Measurements from ENCODE around the gene CIROP. TPM values are rescaled to one million over a fixed set of nuclear protein-coding genes. Genes with fewer than 3 reads are reported as not detected.

Gene CIROP
- total and polyA plus RNA-seq, 7 donors = 0.27 TPM; not detected in 6

GRCh38 chr14:23139874-23140273 is 35.1 kb upstream of the CIROP start:
- intact Hi-C loops (cut with DNase I) = no loop called here
- Histone ChIP-seq H3K27ac (peak overlapping the region in 2 of 4 donors; percentile 65 to 76), H3K27me3 (no peaks in the 10 kb centered on the region), H3K9me3 (no peaks in the 10 kb centered on the region), H3K4me1 (peaks cover 0 to 62% (median 42%) of the 10 kb centered on the region in 4 donors), H3K36me3 (no peaks in the 10 kb centered on the region), H3K4me3 (no peak overlapping the region)
- TF ChIP-seq POLR2A (IDR thresholded peaks at IDR 0.05) (no peak), CTCF (IDR thresholded peaks at IDR 0.05) (no peak), POLR2AphosphoS5 (IDR thresholded peaks at IDR 0.05) (no peak), EP300 (IDR thresholded peaks at IDR 0.05) (no peak)
- DNase-seq = no peak
- whole genome bisulfite sequencing, 2 donors = 93 to 95% methylated on average over 2 of the region's 2 CpGs

- TF ChIP-seq EP300 (IDR thresholded peaks at IDR 0.05) (no peak), POLR2AphosphoS5 (IDR thresholded peaks at IDR 0.05) (no peak), CTCF (IDR thresholded peaks at IDR 0.05) (no peak), POLR2A (IDR thresholded peaks at IDR 0.05) (no peak)
- DNase-seq = no peak
- 86 to 89% methylated on average over 6 of the region's 6 CpGs for WGBS, 2 donors
- Histone ChIP-seq H3K4me3 (no peak overlapping the region), H3K27me3 (no peaks in the 10 kb centered on the region), H3K36me3 (no peaks in the 10 kb centered on the region), H3K27ac (peak overlapping the region in 1 of 4 donors; percentile 30), H3K9me3 (no peaks in the 10 kb centered on the region), H3K4me1 (peaks cover 0 to 47% (median 36%) of the 10 kb centered on the region in 4 donors)
- intact Hi-C loops (cut with DNase I) = no loop called here
Observed at GRCh38 chr14:23137813-23138535, 33.2 kb upstream of the CIROP start.

GRCh38 chr14:23137192-23137812 is 32.5 kb upstream of the CIROP start:
- TF ChIP-seq EP300 (IDR thresholded peaks at IDR 0.05) (no peak), POLR2A (IDR thresholded peaks at IDR 0.05) (no peak), CTCF (IDR thresholded peaks at IDR 0.05) (no peak), POLR2AphosphoS5 (IDR thresholded peaks at IDR 0.05) (no peak)
- peaks cover 0 to 40% (median 30%) of the 10 kb centered on the region in 4 donors for H3K4me1 ChIP-seq
- H3K27me3 ChIP-seq = no peaks in the 10 kb centered on the region
- H3K36me3 ChIP-seq = no peaks in the 10 kb centered on the region
- no peak for DNase-seq
- intact Hi-C loops (cut with DNase I) = no loop called here
- no peak overlapping the region for H3K4me3 ChIP-seq
- 89 to 90% methylated on average over 11 of the region's 11 CpGs for WGBS, 2 donors
- no peaks in the 10 kb centered on the region for H3K9me3 ChIP-seq
- H3K27ac ChIP-seq = peak overlapping the region in 1 of 4 donors; percentile 17

GRCh38 chr14:23136566-23137133 is 31.9 kb upstream of the CIROP start:
- no peaks in the 10 kb centered on the region for H3K27me3 ChIP-seq
- TF ChIP-seq CTCF (IDR thresholded peaks at IDR 0.05) = no peak
- TF ChIP-seq POLR2A (IDR thresholded peaks at IDR 0.05) = no peak
- no peak for TF ChIP-seq POLR2AphosphoS5 (IDR thresholded peaks at IDR 0.05)
- no peak for TF ChIP-seq EP300 (IDR thresholded peaks at IDR 0.05)
- no peak overlapping the region for H3K4me3 ChIP-seq
- no peak for DNase-seq
- no peaks in the 10 kb centered on the region for H3K36me3 ChIP-seq
- no peak overlapping the region for H3K27ac ChIP-seq
- 89 to 93% methylated on average over 16 of the region's 16 CpGs for WGBS, 2 donors
- H3K4me1 ChIP-seq = peaks cover 0 to 33% (median 23%) of the 10 kb centered on the region in 4 donors
- H3K9me3 ChIP-seq = no peaks in the 10 kb centered on the region
- intact Hi-C loops (cut with DNase I) = no loop called here

Measured in sigmoid colon (tissue), 7 donors.